ENCODE results near the gene CDK5.

The CDK5 gene

DNA sequence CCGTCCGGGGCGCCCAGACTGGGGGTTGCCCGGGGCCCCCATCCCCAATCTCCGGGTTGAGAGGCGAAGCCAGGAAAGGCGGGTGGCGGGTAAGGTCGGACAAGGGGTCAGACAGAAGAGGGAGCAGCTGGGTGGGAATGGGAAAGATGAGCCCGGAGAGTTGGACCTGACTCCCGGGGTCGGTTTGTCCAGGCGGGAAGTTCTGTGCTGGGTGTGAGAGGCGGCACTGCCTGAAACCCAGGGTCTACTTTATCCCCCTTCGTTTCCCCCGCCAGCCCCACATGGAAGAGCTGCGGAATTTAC lies 2.4 kb upstream of the CDK5 start:
- no peak for DNase-seq (ENCODE audit: low spot score)
- Histone ChIP-seq H3K4me3 (peak overlapping the region; percentile 84), H3K27ac (peak overlapping the region; percentile 97 to 99)
- TF ChIP-seq, protein P1, sequence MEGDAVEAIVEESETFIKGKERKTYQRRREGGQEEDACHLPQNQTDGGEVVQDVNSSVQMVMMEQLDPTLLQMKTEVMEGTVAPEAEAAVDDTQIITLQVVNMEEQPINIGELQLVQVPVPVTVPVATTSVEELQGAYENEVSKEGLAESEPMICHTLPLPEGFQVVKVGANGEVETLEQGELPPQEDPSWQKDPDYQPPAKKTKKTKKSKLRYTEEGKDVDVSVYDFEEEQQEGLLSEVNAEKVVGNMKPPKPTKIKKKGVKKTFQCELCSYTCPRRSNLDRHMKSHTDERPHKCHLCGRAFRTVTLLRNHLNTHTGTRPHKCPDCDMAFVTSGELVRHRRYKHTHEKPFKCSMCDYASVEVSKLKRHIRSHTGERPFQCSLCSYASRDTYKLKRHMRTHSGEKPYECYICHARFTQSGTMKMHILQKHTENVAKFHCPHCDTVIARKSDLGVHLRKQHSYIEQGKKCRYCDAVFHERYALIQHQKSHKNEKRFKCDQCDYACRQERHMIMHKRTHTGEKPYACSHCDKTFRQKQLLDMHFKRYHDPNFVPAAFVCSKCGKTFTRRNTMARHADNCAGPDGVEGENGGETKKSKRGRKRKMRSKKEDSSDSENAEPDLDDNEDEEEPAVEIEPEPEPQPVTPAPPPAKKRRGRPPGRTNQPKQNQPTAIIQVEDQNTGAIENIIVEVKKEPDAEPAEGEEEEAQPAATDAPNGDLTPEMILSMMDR (IDR thresholded peaks at IDR 0.05): no peak

DNA sequence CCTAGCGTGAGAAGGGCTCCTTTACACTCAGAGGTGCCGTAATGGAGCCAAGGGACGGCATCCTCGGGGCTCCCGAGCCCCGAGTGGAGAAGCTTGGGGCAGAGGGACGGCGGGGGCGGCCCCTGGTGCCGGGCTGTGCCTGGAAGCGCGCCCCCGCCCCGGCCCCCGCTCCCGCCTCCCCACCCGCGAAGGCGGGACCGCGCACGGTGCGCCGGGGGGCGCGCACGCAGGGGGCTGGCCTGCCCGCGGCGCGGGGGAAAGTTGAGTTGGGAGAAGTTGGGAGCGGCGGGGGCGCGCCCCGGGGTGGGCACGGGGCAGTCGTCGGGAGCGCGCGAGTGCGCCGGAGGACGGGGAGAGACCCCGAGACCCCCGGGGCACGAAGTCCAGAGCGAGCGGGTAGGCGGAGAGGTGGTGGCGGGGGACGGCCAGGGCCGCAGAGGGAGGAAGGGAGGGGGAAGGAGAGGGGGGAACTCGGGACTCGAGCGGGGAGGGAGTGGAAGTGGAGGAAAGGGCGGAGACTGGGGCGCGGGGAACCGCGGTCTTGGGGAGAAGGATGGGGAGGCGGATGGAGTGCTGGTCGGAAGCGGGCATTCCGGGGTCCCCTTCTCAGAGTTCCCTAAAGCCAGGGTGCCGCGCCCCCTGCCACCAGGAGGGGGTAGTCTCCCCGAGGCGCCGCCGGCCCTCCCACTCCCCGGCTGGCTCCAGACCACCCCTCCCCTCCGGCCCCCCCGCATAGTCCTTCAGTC lies 1.8 kb upstream of the CDK5 start, which contains the start of gene SLC4A2:
SLC4A2 (plus strand) TSS at position 223 of the 746 bp plus-strand sequence. CDS start 2,399 bp downstream, outside the sequence.
- peak within 1 kb of the TSS; percentile 97 to 99 for H3K27ac ChIP-seq
- peak within 1 kb of the TSS; percentile 84 for H3K4me3 ChIP-seq
- TF ChIP-seq, protein P1 (IDR thresholded peaks at IDR 0.05): peak; percentile 19
- DNase-seq (ENCODE audit: low spot score): peak; percentile 87

DNA sequence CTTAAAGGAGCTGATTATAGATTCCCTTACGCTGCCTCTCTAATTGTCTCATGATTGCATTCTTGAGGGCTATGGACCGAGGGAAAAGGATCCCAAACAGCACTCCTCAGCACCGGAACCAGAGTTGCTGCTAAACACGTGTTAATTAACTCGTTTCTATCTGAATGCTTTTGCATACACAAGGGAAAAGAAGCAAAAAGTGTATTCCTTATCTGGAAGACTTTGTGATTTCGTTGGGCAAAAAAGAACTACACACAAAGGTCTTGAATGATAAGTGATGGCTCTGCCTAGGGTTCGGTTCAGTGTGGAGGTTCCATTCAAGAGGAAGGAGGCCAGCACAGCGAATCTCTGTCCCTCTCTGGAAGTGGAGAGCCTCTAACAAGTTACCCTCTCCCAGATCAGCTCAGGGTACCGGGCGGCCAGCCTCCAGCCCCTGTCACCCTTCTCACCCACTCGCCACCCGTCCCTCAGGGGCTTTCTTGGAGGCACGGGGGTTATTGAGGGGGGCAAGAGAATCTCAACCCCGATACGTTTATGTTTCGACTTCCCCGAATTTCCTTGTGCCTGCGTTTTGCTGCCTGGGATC lies 1.2 kb upstream of the CDK5 start:
- DNase-seq (ENCODE audit: low spot score): no peak
- Histone ChIP-seq H3K4me3 (peak overlapping the region; percentile 84), H3K27ac (peak overlapping the region; percentile 97 to 99)
- TF ChIP-seq, protein P1 (IDR thresholded peaks at IDR 0.05): no peak

DNA sequence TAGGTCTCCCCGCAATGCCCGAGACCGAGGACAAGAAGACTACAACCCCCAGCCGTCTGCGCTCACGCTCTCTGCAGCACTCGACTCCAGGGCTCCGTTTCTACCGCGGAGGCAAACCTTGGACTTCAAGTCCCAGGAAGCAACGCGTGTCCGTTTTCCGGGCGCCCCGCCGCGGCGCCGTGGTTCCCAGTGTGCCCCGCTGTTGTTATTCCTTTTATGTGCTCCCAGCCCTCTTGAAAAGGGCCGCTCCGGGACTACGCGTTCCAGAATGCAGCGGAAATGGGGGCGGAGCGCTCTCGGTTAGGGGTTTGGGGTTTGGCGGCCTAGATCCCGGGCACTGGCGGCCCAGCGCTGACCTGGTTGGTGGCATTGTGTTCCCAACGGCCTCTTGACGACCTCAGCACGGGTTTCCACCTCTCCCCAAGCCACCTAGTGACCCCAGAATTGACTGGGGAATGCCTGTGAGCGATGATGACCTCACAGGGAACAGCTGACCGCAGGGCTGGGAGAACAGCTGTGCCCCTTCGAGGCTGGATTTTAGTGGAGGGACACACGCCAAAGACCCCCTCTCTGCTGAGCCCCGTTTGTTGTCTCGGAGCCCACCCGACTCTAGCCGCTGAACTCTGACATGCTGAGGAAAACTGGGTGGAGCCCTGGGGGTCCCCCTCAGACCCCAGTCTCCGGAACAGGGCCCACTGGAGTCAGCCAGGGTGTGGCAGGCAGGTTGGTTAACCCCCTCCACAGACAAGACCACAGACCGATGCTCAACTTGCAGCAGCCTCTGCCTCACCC lies 488 bp upstream of the CDK5 start:
- peak; percentile 100 for DNase-seq (ENCODE audit: low spot score)
- H3K27ac ChIP-seq: peak overlapping the region; percentile 97 to 99
- TF ChIP-seq, protein P1 (IDR thresholded peaks at IDR 0.05): no peak
- peak overlapping the region; percentile 84 for H3K4me3 ChIP-seq

DNA sequence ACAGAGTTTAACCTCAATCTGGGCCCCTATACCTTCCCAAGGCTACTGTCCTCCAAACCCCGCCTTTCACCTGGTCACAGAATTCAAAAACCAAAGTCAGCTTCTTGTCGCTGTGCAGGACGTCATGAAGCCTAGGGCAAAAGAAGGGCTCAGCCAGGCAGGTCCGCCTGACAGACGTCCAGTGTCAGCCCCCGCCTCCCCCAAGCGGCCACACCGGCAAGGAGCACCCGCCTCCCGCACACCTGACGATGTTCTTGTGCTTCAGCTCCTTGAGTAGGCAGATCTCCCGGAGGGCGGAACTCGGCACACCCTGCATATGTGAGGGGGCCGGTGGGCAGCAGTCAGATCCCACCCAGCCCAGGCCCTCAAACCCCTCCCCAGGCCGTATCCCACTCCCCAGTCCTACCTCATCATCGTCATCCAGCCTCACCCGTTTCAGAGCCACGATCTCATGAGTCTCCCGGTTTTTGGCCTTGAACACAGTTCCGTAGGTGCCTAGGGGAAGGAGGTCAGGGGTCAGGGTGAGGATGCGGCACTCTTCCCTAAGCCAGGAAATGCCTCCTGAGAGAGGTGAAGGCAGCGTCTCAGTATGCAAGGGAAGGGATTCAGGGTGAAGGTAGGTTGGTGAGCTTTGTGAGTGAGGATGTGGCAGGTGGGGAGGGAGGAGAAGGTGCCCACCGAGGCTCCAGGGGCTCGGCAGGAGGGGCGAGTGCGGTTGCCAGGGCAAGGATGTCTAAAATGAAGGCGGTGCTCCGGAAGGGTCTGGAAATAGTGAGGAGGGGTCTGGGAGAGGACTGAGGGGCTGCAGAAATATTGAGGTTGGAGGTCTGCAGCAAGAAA lies 811 bp downstream of the CDK5 start:
- DNase-seq (ENCODE audit: low spot score): no peak
- Histone ChIP-seq H3K27ac (no peak overlapping the region), H3K4me3 (peak overlapping the region; percentile 84)
- TF ChIP-seq, protein P1 (IDR thresholded peaks at IDR 0.05): no peak

DNA sequence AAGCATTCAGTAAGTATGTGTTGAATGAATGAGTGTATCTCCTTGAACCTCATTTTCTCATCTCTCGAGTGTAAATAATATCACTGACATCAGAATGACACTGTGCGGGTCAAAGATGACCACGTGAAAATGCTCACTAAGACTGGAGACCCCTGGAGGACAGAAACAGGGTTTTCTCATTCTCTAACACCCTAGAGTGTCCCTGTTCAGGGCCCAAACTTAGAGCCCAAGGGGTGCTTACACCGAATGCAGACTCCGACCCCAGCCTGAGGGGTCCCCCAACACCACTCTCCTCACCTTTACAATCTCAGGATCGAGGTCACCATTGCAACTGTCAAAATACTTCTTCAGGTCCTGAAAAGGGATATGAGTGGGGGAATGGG lies 1.4 kb downstream of the CDK5 start:
- Histone ChIP-seq H3K4me3 (no peak overlapping the region), H3K27ac (no peak overlapping the region)
- no peak for DNase-seq (ENCODE audit: low spot score)
- TF ChIP-seq, protein P1 (IDR thresholded peaks at IDR 0.05): no peak

Measured in coronary artery (tissue), 2 donors.